Mesodermal cell (in vitro differentiated cells): ENCODE measurements around the gene GAB2.
A peak's percentile ranks its signal among the peaks of the same experiment; 100 is the strongest.

Experiments
- H3K27ac ChIP-seq: 2 replicates; pipeline ENCODE4 v1.7.0; 2013; ENCODE audit warnings: mild to moderate bottlenecking, low read depth, low read length, moderate library complexity; ENCODE audit not compliant: severe bottlenecking
- H3K36me3 ChIP-seq: 2 replicates; pipeline ENCODE4 v1.7.1; 2013; ENCODE audit warnings: mild to moderate bottlenecking, low read length, moderate library complexity; ENCODE audit not compliant: control insufficient read depth, insufficient read depth
- H3K4me1 ChIP-seq: one replicate; pipeline ENCODE4 v1.7.1; 2013; ENCODE audit warnings: mild to moderate bottlenecking, low read length; ENCODE audit not compliant: insufficient read depth, control insufficient read depth, poor library complexity, severe bottlenecking
- H3K4me3 ChIP-seq: 2 replicates; pipeline ENCODE4 v1.7.0; 2013; ENCODE audit warnings: low read length, control low read depth, mild to moderate bottlenecking; ENCODE audit not compliant: insufficient read depth, poor library complexity, severe bottlenecking; ENCODE audit errors: extremely low read depth
- H3K9me3 ChIP-seq: 2 replicates; pipeline ENCODE4 v1.7.1; 2013; ENCODE audit warnings: mild to moderate bottlenecking, low read length, moderate library complexity; ENCODE audit not compliant: control insufficient read depth
- WGBS, 2 experiments: methylation state at CpG; one replicate each; pipeline ENCODE4 v1.1.5; 2013; ENCODE audit warnings: missing lambda C conversion rate in 2 of 2; ENCODE audit not compliant: insufficient coverage in 2 of 2; 5-methylcytosine and 5-hydroxymethylcytosine counted together

GAB2 gene

GRCh38 chr11:78428266-78428636 lies 10.6 kb upstream of the GAB2 start:
- H3K9me3 ChIP-seq, result no peaks in the 10 kb centered on the region
- H3K4me3 ChIP-seq, result no peak overlapping the region
- H3K36me3 ChIP-seq, result no peaks in the 10 kb centered on the region
- H3K4me1 ChIP-seq, result peaks cover 8% of the 10 kb centered on the region
- no peak overlapping the region for H3K27ac ChIP-seq

- no peak overlapping the region for H3K4me3 ChIP-seq
- no peaks in the 10 kb centered on the region for H3K36me3 ChIP-seq
- H3K27ac ChIP-seq, result no peak overlapping the region
- no peaks in the 10 kb centered on the region for H3K9me3 ChIP-seq
- H3K4me1 ChIP-seq, result peaks cover 8% of the 10 kb centered on the region
- WGBS, 2 experiments, result 95 to 96% methylated on average over 4 to 10 of the region's 11 CpGs
Observed at GRCh38 chr11:78427615-78428265, 10.1 kb upstream of the GAB2 start.

GRCh38 chr11:78426845-78427244 lies 9.2 kb upstream of the GAB2 start:
- 80 to 100% methylated on average over 1 of the region's 1 CpG for WGBS, 2 experiments
- Histone ChIP-seq H3K36me3 (no peaks in the 10 kb centered on the region), H3K4me3 (no peak overlapping the region), H3K27ac (no peak overlapping the region), H3K4me1 (peaks cover 8% of the 10 kb centered on the region), H3K9me3 (no peaks in the 10 kb centered on the region)

- Histone ChIP-seq H3K9me3 (no peaks in the 10 kb centered on the region), H3K27ac (no peak overlapping the region), H3K4me3 (no peak overlapping the region), H3K36me3 (no peaks in the 10 kb centered on the region), H3K4me1 (peaks cover 8% of the 10 kb centered on the region)
- whole genome bisulfite sequencing, 2 experiments, result 100% methylated on average over 2 of the region's 4 CpGs
Observed at GRCh38 chr11:78425399-78426070, 7.9 kb upstream of the GAB2 start.

- H3K36me3 ChIP-seq, result no peaks in the 10 kb centered on the region
- no peak overlapping the region for H3K27ac ChIP-seq
- no peak overlapping the region for H3K4me3 ChIP-seq
- 86 to 99% methylated on average over 4 of the region's 7 CpGs for WGBS, 2 experiments
- H3K9me3 ChIP-seq, result no peaks in the 10 kb centered on the region
- peaks cover 8% of the 10 kb centered on the region for H3K4me1 ChIP-seq
Observed at GRCh38 chr11:78424334-78425270, 7.0 kb upstream of the GAB2 start.

- Histone ChIP-seq H3K4me3 (no peak overlapping the region), H3K36me3 (no peaks in the 10 kb centered on the region), H3K4me1 (peaks cover 20% of the 10 kb centered on the region), H3K27ac (no peak overlapping the region), H3K9me3 (no peaks in the 10 kb centered on the region)
- 95 to 96% methylated on average over 2 of the region's 2 CpGs for WGBS, 2 experiments
Observed at GRCh38 chr11:78423241-78423640, 5.6 kb upstream of the GAB2 start.

GRCh38 chr11:78420796-78421209 lies 3.2 kb upstream of the GAB2 start:
- no peaks in the 10 kb centered on the region for H3K36me3 ChIP-seq
- peaks cover 16% of the 10 kb centered on the region for H3K4me1 ChIP-seq
- 86 to 94% methylated on average over 6 to 8 of the region's 9 CpGs for WGBS, 2 experiments
- no peaks in the 10 kb centered on the region for H3K9me3 ChIP-seq
- H3K4me3 ChIP-seq, result no peak overlapping the region
- no peak overlapping the region for H3K27ac ChIP-seq

- Histone ChIP-seq H3K9me3 (no peaks in the 10 kb centered on the region), H3K27ac (no peak overlapping the region), H3K4me1 (peaks cover 16% of the 10 kb centered on the region), H3K36me3 (no peaks in the 10 kb centered on the region), H3K4me3 (no peak overlapping the region)
- WGBS, 2 experiments, result 69 to 89% methylated on average over 2 to 3 of the region's 9 CpGs
Observed at GRCh38 chr11:78420255-78420764, 2.7 kb upstream of the GAB2 start.

- H3K9me3 ChIP-seq, result no peaks in the 10 kb centered on the region
- peaks cover 11% of the 10 kb centered on the region for H3K4me1 ChIP-seq
- H3K27ac ChIP-seq, result no peak overlapping the region
- WGBS, 2 experiments, result 83% methylated on average over 2 of the region's 5 CpGs; no CpG with 5 or more reads in 1 of the 2 experiments
- H3K36me3 ChIP-seq, result peaks cover 5% of the 10 kb centered on the region
- no peak overlapping the region for H3K4me3 ChIP-seq
Observed at GRCh38 chr11:78419327-78419726, 1.7 kb upstream of the GAB2 start.

- peak overlapping the region; percentile 55 for H3K4me3 ChIP-seq
- no peaks in the 10 kb centered on the region for H3K9me3 ChIP-seq
- 58 to 59% methylated on average over 4 to 6 of the region's 11 CpGs for WGBS, 2 experiments
- H3K36me3 ChIP-seq, result peaks cover 6% of the 10 kb centered on the region
- H3K27ac ChIP-seq, result peak overlapping the region; percentile 66
- peaks cover 11% of the 10 kb centered on the region for H3K4me1 ChIP-seq
Observed at GRCh38 chr11:78418584-78419211, 1.1 kb upstream of the GAB2 start.
